ENCODE data around the gene PCP4. TPM values are rescaled to one million over a fixed set of nuclear protein-coding genes. Genes with fewer than 3 reads are reported as not detected.

Gene PCP4
- total RNA-seq (not detected), total RNA-seq (0 reads per million in 2 donors)

GRCh38 chr21:39867198-39867650, at the start of gene PCP4:
Gene PCP4, plus strand, starts transcription at chr21:39867438. Its CDS starts 64 bp downstream, at chr21:39867502.
- no peak for DNase-seq
- no peaks in the 10 kb centered on the region for H3K9me3 ChIP-seq (ENCODE audit: control insufficient read depth, low read length, poor library complexity, severe bottlenecking)
- peaks cover 31% of the 10 kb centered on the region for H3K27me3 Mint-ChIP-seq
- no peaks in the 10 kb centered on the region for H3K36me3 Mint-ChIP-seq (ENCODE audit: low read depth)
- peaks cover 3% of the 10 kb centered on the region for H3K4me1 Mint-ChIP-seq
- no peak within 1 kb of the TSS for H3K4me3 Mint-ChIP-seq
- H3K27ac Mint-ChIP-seq: no peak within 1 kb of the TSS
- ATAC-seq: no peak

DNA sequence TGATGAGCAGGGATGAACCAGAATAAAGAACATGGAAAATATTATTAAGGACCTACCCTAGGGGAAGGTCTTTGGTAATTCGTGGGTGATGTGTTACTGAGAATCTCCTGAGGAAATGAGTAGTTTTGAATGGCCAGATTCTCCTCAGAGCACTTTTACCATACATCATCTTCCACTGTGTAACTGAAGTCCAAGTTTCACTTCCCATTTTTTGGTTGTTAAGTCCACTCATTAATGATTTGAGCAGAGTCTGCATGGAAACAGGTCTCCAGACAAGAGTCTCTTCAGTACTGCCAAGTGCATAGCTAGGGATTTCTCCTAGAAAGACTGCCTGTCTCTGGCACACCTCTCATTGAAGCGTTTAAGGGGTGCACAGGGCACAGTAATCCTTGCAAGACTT, 48.7 kb upstream of the PCP4 start:
- H3K36me3 Mint-ChIP-seq (ENCODE audit: low read depth): no peaks in the 10 kb centered on the region
- no peak overlapping the region for H3K4me3 Mint-ChIP-seq
- H3K27ac Mint-ChIP-seq: no peak overlapping the region
- no peaks in the 10 kb centered on the region for H3K27me3 Mint-ChIP-seq
- DNase-seq (no peak), ATAC-seq (no peak)
- no peaks in the 10 kb centered on the region for H3K4me1 Mint-ChIP-seq
- no peaks in the 10 kb centered on the region for H3K9me3 ChIP-seq (ENCODE audit: control insufficient read depth, low read length, poor library complexity, severe bottlenecking)

GRCh38 chr21:39822042-39822441, 45.2 kb upstream of the PCP4 start:
- Mint-ChIP-seq H3K4me3 (no peak overlapping the region), H3K27me3 (no peaks in the 10 kb centered on the region), H3K4me1 (no peaks in the 10 kb centered on the region), H3K36me3 (ENCODE audit: low read depth) (no peaks in the 10 kb centered on the region), H3K27ac (no peak overlapping the region)
- H3K9me3 ChIP-seq (ENCODE audit: control insufficient read depth, low read length, poor library complexity, severe bottlenecking): no peaks in the 10 kb centered on the region
- no peak for ATAC-seq
- no peak for DNase-seq

DNA sequence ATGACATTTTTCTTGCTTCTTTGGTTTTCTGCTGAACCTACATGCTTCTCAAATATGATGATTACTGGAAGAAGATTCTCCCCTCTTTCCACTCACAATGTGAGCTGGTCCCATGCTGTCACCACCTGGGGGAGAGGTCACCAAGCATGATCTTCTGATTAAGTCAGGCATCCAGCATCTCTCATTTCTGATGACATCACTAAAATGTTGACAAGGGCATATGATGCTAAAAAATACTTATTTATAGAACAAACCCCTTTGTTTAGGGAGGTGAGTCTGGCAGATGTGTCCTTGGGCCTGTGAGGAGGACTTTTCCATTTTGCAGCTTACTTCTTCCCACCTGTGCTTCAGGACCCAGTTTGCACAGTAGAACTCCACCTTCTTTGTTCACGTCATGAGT, 42.0 kb upstream of the PCP4 start:
- Mint-ChIP-seq H3K27ac (no peak overlapping the region), H3K36me3 (ENCODE audit: low read depth) (no peaks in the 10 kb centered on the region), H3K4me1 (no peaks in the 10 kb centered on the region), H3K27me3 (no peaks in the 10 kb centered on the region), H3K4me3 (no peak overlapping the region)
- ATAC-seq (no peak), DNase-seq (no peak)
- no peaks in the 10 kb centered on the region for H3K9me3 ChIP-seq (ENCODE audit: control insufficient read depth, low read length, poor library complexity, severe bottlenecking)

- Mint-ChIP-seq H3K27ac (no peak overlapping the region), H3K27me3 (no peaks in the 10 kb centered on the region), H3K36me3 (ENCODE audit: low read depth) (no peaks in the 10 kb centered on the region), H3K4me1 (no peaks in the 10 kb centered on the region), H3K4me3 (no peak overlapping the region)
- ATAC-seq (no peak), DNase-seq (no peak)
- no peaks in the 10 kb centered on the region for H3K9me3 ChIP-seq (ENCODE audit: control insufficient read depth, low read length, poor library complexity, severe bottlenecking)
These were observed 32.7 kb upstream of the PCP4 start for GRCh38 chr21:39834543-39834942.

GRCh38 chr21:39837861-39838359, 29.3 kb upstream of the PCP4 start:
- no peaks in the 10 kb centered on the region for H3K36me3 Mint-ChIP-seq (ENCODE audit: low read depth)
- H3K27ac Mint-ChIP-seq: no peak overlapping the region
- DNase-seq (no peak), ATAC-seq (no peak)
- no peaks in the 10 kb centered on the region for H3K9me3 ChIP-seq (ENCODE audit: control insufficient read depth, low read length, poor library complexity, severe bottlenecking)
- no peaks in the 10 kb centered on the region for H3K4me1 Mint-ChIP-seq
- no peak overlapping the region for H3K4me3 Mint-ChIP-seq
- H3K27me3 Mint-ChIP-seq: no peaks in the 10 kb centered on the region

GRCh38 chr21:39840373-39841097, 26.7 kb upstream of the PCP4 start:
- ATAC-seq: no peak
- no peaks in the 10 kb centered on the region for H3K36me3 Mint-ChIP-seq (ENCODE audit: low read depth)
- no peak overlapping the region for H3K27ac Mint-ChIP-seq
- no peak for DNase-seq
- no peak overlapping the region for H3K4me3 Mint-ChIP-seq
- H3K9me3 ChIP-seq (ENCODE audit: control insufficient read depth, low read length, poor library complexity, severe bottlenecking): no peaks in the 10 kb centered on the region
- H3K27me3 Mint-ChIP-seq: no peaks in the 10 kb centered on the region
- H3K4me1 Mint-ChIP-seq: no peaks in the 10 kb centered on the region

DNA sequence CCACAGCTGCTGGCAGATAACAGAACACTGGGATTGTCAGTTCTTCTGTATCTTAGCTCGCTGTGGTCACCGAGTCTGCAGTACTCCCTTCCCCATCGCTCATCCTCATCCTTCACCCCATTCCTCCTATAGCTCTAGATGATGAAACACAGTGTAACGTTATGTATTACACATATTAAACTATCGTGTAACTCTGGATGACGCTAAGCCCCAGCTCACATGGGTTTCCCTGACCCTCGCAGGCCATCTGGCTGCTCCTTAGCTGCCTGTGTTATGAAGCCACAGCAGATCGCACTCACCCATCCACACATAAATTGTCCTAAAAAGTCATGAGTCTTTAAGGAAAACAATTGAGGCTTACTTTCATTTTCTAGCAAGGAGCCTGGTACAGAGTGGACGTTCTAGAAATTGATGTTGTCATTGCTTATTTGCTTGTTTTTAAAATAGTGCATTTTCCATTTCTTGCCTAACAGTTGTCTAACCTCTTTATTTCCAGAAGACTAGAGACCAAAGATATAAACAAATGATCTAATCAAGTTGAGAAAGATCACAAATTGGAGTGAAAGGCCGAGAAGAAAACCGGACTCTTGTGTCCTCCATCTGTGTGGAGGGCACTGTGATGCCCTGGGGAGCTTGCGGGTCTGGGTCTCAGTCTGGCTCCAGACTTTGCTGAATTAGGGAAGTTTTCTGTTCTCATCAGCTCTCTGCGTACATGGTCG, 24.3 kb upstream of the PCP4 start:
- Mint-ChIP-seq H3K4me1 (no peaks in the 10 kb centered on the region), H3K27me3 (no peaks in the 10 kb centered on the region), H3K27ac (no peak overlapping the region), H3K4me3 (no peak overlapping the region), H3K36me3 (ENCODE audit: low read depth) (no peaks in the 10 kb centered on the region)
- H3K9me3 ChIP-seq (ENCODE audit: control insufficient read depth, low read length, poor library complexity, severe bottlenecking): no peaks in the 10 kb centered on the region
- ATAC-seq: no peak
- no peak for DNase-seq

- ATAC-seq (no peak), DNase-seq (no peak)
- no peaks in the 10 kb centered on the region for H3K9me3 ChIP-seq (ENCODE audit: control insufficient read depth, low read length, poor library complexity, severe bottlenecking)
- no peaks in the 10 kb centered on the region for H3K36me3 Mint-ChIP-seq (ENCODE audit: low read depth)
- no peak overlapping the region for H3K4me3 Mint-ChIP-seq
- H3K27ac Mint-ChIP-seq: no peak overlapping the region
- H3K4me1 Mint-ChIP-seq: no peaks in the 10 kb centered on the region
- no peaks in the 10 kb centered on the region for H3K27me3 Mint-ChIP-seq
These were observed 23.8 kb upstream of the PCP4 start for GRCh38 chr21:39843483-39843882.

GRCh38 chr21:39843916-39844315, 23.3 kb upstream of the PCP4 start:
- Mint-ChIP-seq H3K4me1 (no peaks in the 10 kb centered on the region), H3K27me3 (no peaks in the 10 kb centered on the region), H3K27ac (peak overlapping the region; percentile 19), H3K36me3 (ENCODE audit: low read depth) (no peaks in the 10 kb centered on the region), H3K4me3 (no peak overlapping the region)
- DNase-seq (no peak), ATAC-seq (no peak)
- no peaks in the 10 kb centered on the region for H3K9me3 ChIP-seq (ENCODE audit: control insufficient read depth, low read length, poor library complexity, severe bottlenecking)

GRCh38 chr21:39845571-39846130, 21.6 kb upstream of the PCP4 start:
- no peak for ATAC-seq
- no peak for DNase-seq
- Mint-ChIP-seq H3K27ac (no peak overlapping the region), H3K36me3 (ENCODE audit: low read depth) (no peaks in the 10 kb centered on the region), H3K4me1 (no peaks in the 10 kb centered on the region), H3K27me3 (no peaks in the 10 kb centered on the region), H3K4me3 (no peak overlapping the region)
- no peaks in the 10 kb centered on the region for H3K9me3 ChIP-seq (ENCODE audit: control insufficient read depth, low read length, poor library complexity, severe bottlenecking)

DNA sequence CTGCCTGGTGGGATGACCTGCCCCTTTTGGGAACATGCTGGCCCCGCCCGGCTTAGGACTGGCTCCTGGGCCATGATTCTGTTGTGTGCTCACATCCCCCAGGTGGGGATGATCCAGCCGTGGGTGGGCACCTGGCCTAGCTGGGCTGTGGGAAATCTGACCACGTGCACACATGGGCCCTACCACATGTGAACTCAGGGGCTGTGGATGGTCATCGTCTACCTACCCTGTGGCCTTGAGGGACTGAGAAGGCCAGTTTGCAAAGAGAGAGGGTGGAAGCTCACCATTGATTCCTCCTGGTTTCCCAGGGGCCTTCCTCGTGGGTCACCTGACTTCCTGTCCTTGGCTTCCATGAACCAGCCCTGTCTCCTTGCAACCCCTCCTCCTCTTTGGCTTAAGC, 19.4 kb upstream of the PCP4 start:
- H3K4me1 Mint-ChIP-seq: no peaks in the 10 kb centered on the region
- H3K27ac Mint-ChIP-seq: no peak overlapping the region
- no peaks in the 10 kb centered on the region for H3K36me3 Mint-ChIP-seq (ENCODE audit: low read depth)

GRCh38 chr21:39849014-39849655, 18.1 kb upstream of the PCP4 start:
- no peak overlapping the region for H3K4me3 Mint-ChIP-seq
- no peaks in the 10 kb centered on the region for H3K9me3 ChIP-seq (ENCODE audit: control insufficient read depth, low read length, poor library complexity, severe bottlenecking)
- no peaks in the 10 kb centered on the region for H3K27me3 Mint-ChIP-seq
- H3K27ac Mint-ChIP-seq: no peak overlapping the region
- H3K36me3 Mint-ChIP-seq (ENCODE audit: low read depth): peaks cover 2% of the 10 kb centered on the region
- no peaks in the 10 kb centered on the region for H3K4me1 Mint-ChIP-seq
- ATAC-seq: no peak
- DNase-seq: no peak

More for the DNA sequence above, 19.4 kb upstream of the PCP4 start:
- H3K4me3 Mint-ChIP-seq: no peak overlapping the region
- no peaks in the 10 kb centered on the region for H3K27me3 Mint-ChIP-seq
- DNase-seq: no peak
- no peak for ATAC-seq
- H3K9me3 ChIP-seq (ENCODE audit: control insufficient read depth, low read length, poor library complexity, severe bottlenecking): no peaks in the 10 kb centered on the region

Measured in T-helper 17 cell (primary cell).